ENCODE results near the gene INPP5A.

Gene INPP5A

DNA sequence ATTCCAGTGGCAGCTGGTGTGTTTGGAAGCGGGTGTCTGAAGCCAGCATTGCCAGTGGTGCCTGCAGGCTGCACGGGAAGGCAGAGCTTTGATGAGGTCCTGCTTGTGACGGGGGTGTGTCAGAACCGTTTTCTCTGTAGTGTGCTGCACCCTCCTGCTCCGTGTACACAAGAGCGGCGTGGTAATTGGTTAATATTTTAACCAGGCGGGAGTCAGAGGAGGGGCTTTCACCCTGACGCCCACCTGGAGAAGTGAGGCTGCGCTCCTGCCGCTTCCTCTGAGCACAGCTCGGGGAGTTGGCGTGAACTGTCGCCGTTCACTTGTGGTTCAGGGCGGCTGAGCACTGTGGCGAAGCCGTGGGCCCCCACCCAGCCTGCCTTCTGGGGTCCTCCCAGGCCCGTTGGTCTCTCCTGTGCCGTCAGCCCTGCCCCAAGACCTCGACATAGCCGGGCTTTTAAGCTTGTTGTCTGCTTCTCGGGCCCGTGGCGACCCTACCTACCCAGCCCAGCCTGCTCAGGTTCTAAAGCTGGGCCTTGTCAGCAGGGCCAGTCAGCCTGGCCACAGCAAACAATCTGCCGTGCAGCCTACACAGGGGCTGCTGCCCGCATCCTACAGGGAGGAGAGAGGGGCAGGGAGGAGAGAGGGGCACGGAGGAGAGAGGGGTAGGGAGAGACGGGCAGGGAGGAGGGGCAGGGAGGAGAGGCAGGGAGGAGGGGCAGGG, 236.8 kb downstream of the INPP5A start:
- TF ChIP-seq SPI1 (IDR thresholded peaks at IDR 0.05; ENCODE audit: low read depth, low read length) (no peak), POU2F2 (IDR thresholded peaks at IDR 0.05; ENCODE audit: low read depth, low read length) (no peak), PAX5 (IDR thresholded peaks at IDR 0.05; ENCODE audit: insufficient read depth, low read length, severe bottlenecking) (no peak), POLR2A (IDR thresholded peaks at IDR 0.05; ENCODE audit: low read depth, low read length) (no peak), TAF1 (IDR thresholded peaks at IDR 0.05; ENCODE audit: low read depth, low read length) (no peak), POLR2AphosphoS5 (IDR thresholded peaks at IDR 0.05; ENCODE audit: low read depth, low read length) (no peak)
- FAIRE-seq = no peak

GRCh38 chr10:132774902-132775863, 237.6 kb downstream of the INPP5A start:
- FAIRE-seq = no peak
- no peak for DNase-seq (ENCODE audit: insufficient read length, low spot score)
- TF ChIP-seq POLR2AphosphoS5 (IDR thresholded peaks at IDR 0.05; ENCODE audit: low read depth, low read length) (no peak), TAF1 (IDR thresholded peaks at IDR 0.05; ENCODE audit: low read depth, low read length) (no peak)

More for the DNA sequence above, 236.8 kb downstream of the INPP5A start:
- DNase-seq (ENCODE audit: insufficient read length, low spot score) = no peak

DNA sequence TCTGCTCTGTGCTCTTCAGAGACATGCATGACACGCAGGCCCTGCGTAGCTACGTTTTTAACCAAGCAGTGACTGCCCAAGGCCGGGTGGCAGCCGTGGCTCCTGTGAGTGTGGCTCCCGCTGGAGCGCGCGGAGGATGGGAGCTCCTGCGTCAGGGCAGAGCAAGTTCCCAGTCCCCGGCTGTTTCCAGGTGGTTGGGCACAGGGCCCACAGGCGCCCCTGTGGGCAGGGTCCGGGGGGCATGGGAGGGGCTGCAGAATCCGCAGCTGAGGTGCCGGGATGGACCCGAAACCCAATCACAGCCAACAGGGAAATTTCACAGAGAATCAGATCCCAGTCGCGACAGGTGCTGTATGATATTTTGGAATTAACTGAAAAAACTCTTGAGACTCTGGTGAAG, 238.6 kb downstream of the INPP5A start:
- DNase-seq (ENCODE audit: insufficient read length, low spot score) (no peak), FAIRE-seq (no peak)
- TF ChIP-seq TAF1 (IDR thresholded peaks at IDR 0.05; ENCODE audit: low read depth, low read length) (no peak), POLR2A (IDR thresholded peaks at IDR 0.05; ENCODE audit: low read depth, low read length) (no peak), POU2F2 (IDR thresholded peaks at IDR 0.05; ENCODE audit: low read depth, low read length) (no peak), PAX5 (IDR thresholded peaks at IDR 0.05; ENCODE audit: insufficient read depth, low read length, severe bottlenecking) (no peak), SPI1 (IDR thresholded peaks at IDR 0.05; ENCODE audit: low read depth, low read length) (no peak), POLR2AphosphoS5 (IDR thresholded peaks at IDR 0.05; ENCODE audit: low read depth, low read length) (no peak)

GRCh38 chr10:132776821-132777220, 239.2 kb downstream of the INPP5A start:
- DNase-seq (ENCODE audit: insufficient read length, low spot score) (no peak), FAIRE-seq (no peak)
- TF ChIP-seq SPI1 (IDR thresholded peaks at IDR 0.05; ENCODE audit: low read depth, low read length) (no peak), POLR2A (IDR thresholded peaks at IDR 0.05; ENCODE audit: low read depth, low read length) (no peak), POLR2AphosphoS5 (IDR thresholded peaks at IDR 0.05; ENCODE audit: low read depth, low read length) (no peak), PAX5 (IDR thresholded peaks at IDR 0.05; ENCODE audit: insufficient read depth, low read length, severe bottlenecking) (no peak), TAF1 (IDR thresholded peaks at IDR 0.05; ENCODE audit: low read depth, low read length) (no peak)

DNA sequence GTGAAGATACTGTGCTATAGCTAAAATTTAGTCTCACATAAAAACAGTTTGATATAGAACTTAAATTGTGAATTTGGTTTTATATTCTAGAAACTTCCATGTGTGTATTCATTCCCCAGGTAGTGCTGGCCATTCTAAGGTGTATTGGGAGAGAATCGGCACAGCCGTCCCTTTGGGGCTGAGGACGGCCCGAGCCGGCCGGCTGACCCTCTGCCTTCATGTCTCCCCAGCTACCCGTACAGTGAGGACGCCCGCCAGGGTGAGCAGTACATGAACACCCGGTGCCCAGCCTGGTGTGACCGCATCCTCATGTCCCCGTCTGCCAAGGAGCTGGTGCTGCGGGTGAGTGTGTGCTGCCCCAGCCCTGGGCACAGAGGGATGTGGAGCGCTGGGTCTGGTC, 239.9 kb downstream of the INPP5A start:
- no peak for TF ChIP-seq POLR2A (IDR thresholded peaks at IDR 0.05; ENCODE audit: low read depth, low read length)
- no peak for TF ChIP-seq POLR2AphosphoS5 (IDR thresholded peaks at IDR 0.05; ENCODE audit: low read depth, low read length)
- no peak for TF ChIP-seq SPI1 (IDR thresholded peaks at IDR 0.05; ENCODE audit: low read depth, low read length)
- TF ChIP-seq POU2F2 (IDR thresholded peaks at IDR 0.05; ENCODE audit: low read depth, low read length) = no peak
- no peak for TF ChIP-seq PAX5 (IDR thresholded peaks at IDR 0.05; ENCODE audit: insufficient read depth, low read length, severe bottlenecking)
- no peak for TF ChIP-seq TAF1 (IDR thresholded peaks at IDR 0.05; ENCODE audit: low read depth, low read length)
- no peak for DNase-seq (ENCODE audit: insufficient read length, low spot score)
- FAIRE-seq = no peak

DNA sequence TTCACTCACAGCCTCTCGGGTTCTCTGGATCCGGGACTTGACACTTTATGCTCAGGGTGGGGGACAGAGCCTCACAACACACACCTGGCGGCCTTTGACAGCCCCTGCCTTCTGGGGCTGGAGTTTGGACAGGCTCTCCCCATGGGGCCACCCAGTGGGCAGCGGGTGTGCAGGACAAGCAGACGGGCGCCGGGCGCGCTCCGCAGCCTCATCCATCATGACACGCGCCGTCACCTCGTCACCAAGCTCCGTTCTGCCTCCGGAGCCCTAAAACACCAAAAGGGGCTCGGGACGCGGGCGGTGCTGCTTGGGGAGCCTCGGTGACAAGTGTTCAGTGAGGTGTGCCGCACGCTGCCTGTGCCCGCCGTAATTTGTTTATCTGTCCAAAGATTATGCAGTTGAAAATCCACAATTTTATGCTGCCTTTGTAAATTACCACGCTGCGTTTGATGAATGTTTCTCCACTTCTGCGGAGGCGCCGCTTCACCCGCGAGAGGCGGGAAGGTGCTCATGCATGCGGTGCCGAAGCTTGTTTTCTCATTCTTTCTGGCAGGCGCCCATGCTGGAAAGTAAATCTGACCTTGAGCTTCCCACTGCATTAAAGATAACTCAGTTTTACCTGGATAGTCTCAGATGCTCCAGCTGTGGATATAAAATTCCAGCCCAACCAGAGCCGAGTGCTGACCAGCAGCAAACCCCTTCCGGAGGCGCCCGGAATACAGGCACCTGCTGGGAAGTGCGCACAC, 242.1 kb downstream of the INPP5A start:
- FAIRE-seq (no peak), DNase-seq (ENCODE audit: insufficient read length, low spot score) (no peak)
- TF ChIP-seq SPI1 (IDR thresholded peaks at IDR 0.05; ENCODE audit: low read depth, low read length) = no peak

GRCh38 chr10:132780356-132780755, 242.8 kb downstream of the INPP5A start:
- FAIRE-seq = no peak

GRCh38 chr10:132781556-132781955, 244.0 kb downstream of the INPP5A start:
- DNase-seq (ENCODE audit: insufficient read length, low spot score) (no peak), FAIRE-seq (no peak)
- TF ChIP-seq POU2F2 (IDR thresholded peaks at IDR 0.05; ENCODE audit: low read depth, low read length) (no peak), TAF1 (IDR thresholded peaks at IDR 0.05; ENCODE audit: low read depth, low read length) (no peak), SPI1 (IDR thresholded peaks at IDR 0.05; ENCODE audit: low read depth, low read length) (no peak), POLR2AphosphoS5 (IDR thresholded peaks at IDR 0.05; ENCODE audit: low read depth, low read length) (no peak), POLR2A (IDR thresholded peaks at IDR 0.05; ENCODE audit: low read depth, low read length) (no peak), PAX5 (IDR thresholded peaks at IDR 0.05; ENCODE audit: insufficient read depth, low read length, severe bottlenecking) (no peak)

More at GRCh38 chr10:132780356-132780755, 242.8 kb downstream of the INPP5A start:
- no peak for DNase-seq (ENCODE audit: insufficient read length, low spot score)
- no peak for TF ChIP-seq TAF1 (IDR thresholded peaks at IDR 0.05; ENCODE audit: low read depth, low read length)
- TF ChIP-seq PAX5 (IDR thresholded peaks at IDR 0.05; ENCODE audit: insufficient read depth, low read length, severe bottlenecking) = no peak
- TF ChIP-seq SPI1 (IDR thresholded peaks at IDR 0.05; ENCODE audit: low read depth, low read length) = no peak

- no peak for DNase-seq (ENCODE audit: insufficient read length, low spot score)
- FAIRE-seq = no peak
- TF ChIP-seq POLR2AphosphoS5 (IDR thresholded peaks at IDR 0.05; ENCODE audit: low read depth, low read length) (no peak), TAF1 (IDR thresholded peaks at IDR 0.05; ENCODE audit: low read depth, low read length) (no peak), PAX5 (IDR thresholded peaks at IDR 0.05; ENCODE audit: insufficient read depth, low read length, severe bottlenecking) (no peak), POLR2A (IDR thresholded peaks at IDR 0.05; ENCODE audit: low read depth, low read length) (no peak)
Measured at GRCh38 chr10:132783165-132783939, 245.8 kb downstream of the INPP5A start.
